ENCODE measurements around the gene TAB2.

The TAB2 gene

DNA sequence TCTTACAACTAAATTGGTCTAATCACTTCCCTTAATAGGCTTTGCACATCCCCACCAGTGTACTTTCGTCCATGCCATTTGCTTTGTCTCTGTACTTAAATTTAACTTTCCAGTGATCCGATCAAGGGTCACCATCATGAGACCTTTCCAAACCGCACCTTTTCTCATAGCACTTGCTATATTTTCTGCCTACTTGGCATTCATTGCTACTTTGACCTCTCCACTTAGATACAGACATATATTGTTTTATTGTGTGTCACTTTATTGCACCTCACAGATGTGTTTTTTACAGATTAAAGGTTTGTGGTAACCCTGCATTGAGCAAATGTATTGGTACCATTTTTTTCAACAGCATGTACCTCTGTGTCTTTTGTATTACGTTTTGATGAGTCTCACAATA, 97.3 kb downstream of the TAB2 start:
- no peak for DNase-seq (ENCODE audit: low spot score)

DNA sequence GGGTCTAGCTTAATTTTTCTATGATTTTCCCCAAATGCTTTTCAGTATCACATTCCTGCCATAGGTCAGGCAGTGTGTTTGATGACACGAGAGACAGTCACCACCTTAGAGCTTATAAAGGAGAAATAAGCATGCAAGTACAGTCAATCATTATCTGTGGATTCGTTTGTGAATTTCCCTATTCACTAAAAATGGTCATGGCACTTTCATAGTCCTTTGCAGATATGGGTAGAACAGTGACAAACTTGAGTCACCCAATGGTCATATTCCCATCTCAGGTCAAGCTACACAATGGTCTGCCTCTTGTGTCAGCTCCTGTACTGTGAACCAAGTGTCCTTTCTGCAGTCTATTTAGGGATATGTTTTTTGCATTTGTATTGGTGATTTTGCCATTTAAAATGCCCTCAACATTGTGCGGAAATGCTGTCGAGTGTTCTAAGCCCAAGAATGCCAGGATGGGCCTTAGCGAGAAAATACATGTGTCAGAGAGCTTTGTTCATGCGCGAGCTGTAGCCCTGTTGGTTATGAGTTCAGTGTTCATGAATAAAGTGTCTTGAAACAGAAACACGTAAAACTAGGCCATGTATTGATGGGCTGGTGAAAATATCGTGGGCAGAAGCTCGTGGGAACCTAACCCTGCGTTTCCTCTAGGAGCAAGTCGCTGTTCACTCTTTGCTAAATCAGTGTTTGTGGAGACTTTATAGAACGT, 102.3 kb downstream of the TAB2 start:
- no peak for DNase-seq (ENCODE audit: low spot score)

DNA sequence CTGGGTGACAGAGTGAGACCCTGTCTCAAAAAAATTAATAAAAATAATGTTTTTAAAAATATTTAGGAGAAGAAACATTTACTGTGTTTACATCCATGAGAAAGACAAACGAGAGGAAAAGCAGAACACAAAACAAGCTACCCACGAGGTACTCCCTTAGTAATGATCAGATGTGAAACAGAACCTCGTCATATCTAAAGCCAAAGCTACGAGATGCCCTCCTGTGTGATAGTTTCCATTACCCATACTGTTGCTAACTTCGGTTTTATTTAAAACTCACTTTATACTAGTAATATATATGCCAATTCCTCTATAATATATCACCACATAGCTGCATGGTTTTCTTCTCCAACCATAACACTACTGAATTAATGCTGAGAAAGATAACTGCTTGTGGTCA, 103.6 kb downstream of the TAB2 start:
- DNase-seq (ENCODE audit: low spot score), result no peak

DNA sequence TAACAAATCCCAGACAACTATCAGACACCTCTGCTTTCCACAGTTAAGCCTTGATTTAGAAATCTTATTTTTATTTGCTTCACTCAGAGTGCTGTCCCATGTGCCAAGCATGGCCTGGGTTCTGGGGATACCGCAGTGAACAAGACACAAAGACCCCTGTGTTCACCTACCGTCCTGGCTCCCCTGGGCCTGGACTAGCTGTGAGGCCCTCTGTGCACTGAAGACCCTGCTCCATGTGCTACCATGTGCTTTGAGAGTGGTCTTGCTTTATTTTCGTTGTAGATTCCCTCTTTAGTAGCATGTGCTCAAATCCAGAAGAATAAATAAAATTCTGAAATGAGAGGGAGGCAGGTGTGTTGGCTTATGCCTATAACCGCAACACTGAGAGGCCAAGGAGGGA, 105.1 kb downstream of the TAB2 start:
- DNase-seq (ENCODE audit: low spot score), result no peak

DNA sequence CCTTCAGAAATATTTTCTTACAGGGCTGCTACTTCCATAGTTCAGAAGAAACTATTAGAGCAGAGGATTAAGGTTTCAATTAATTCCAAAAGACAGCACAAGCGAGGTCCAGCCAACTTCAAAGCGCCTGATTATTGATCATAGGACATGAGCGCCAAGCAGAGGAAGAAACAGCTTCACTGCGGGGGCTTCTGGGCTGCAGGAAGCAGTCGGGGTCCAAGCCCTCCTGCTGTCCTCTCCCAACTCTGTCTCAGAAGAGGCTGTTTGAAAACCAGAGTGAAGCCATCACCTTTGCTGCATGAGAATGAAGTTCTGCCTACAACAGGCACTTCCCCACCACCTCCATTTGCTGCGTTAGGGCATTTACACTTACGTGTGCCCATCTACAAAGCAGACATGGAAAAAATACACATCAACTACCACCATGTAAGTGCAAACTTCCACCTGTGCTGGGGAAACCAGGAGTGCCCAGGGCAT, 106.5 kb downstream of the TAB2 start:
- DNase-seq (ENCODE audit: low spot score), result no peak

DNA sequence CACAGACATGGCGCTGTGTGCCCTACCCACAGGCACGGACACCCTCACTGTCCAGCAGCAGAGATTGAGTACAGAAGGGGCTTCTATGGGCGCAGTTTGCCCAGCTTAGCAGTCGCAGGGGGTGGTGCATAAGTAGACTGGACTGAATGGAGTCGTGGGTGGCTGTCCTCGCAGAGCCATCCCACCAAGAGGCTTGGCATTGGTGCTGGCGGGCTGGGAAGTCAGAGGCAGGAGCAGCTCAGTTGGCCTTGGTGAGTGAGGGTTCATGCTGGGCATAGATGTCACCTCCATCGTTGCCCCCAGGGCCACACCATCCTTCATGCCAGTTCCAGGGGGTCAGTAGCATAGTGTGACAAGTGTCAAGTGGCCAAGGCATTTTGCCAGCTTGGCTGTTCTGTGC, 107.7 kb downstream of the TAB2 start:
- DNase-seq (ENCODE audit: low spot score), result no peak

DNA sequence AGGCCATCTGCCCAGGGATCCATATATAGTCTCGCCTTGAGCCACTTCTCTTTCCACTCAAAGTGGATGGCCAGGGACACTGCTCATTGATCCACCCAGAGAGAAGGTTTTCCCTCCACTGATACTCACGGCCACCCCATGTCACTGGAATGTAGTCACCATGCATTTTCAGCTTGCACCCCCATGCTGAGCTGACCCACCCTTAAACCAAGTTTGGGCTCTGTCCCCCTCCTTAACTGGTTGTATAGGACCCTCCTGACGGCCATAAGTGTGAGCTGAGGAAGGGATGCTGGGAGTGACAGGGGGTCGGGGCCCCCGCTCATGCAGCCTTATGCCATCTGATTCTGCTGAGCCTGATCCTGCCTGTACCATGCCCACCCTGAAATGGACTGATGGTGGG, 108.2 kb downstream of the TAB2 start:
- DNase-seq (ENCODE audit: low spot score), result no peak

DNA sequence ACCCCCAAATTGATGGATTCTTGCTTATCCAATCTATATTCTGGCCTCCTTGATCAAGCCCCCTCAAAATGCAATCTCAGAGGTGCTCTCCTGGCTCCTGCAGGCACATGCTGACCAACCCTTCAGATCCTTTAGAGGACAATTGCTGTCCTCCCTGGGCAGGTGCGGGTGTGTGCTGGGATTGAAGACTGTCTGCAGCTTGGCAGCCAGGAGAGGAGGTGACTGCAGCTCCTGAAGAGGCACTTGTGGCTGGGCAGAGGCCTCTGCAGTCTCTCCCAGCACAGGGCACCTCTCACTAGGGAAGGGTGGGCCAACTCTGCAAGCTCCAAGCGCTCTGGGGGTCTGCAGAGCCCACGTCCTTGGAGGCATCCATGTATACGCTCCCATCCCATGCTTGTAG, 111.1 kb downstream of the TAB2 start:
- DNase-seq (ENCODE audit: low spot score), result no peak

DNA sequence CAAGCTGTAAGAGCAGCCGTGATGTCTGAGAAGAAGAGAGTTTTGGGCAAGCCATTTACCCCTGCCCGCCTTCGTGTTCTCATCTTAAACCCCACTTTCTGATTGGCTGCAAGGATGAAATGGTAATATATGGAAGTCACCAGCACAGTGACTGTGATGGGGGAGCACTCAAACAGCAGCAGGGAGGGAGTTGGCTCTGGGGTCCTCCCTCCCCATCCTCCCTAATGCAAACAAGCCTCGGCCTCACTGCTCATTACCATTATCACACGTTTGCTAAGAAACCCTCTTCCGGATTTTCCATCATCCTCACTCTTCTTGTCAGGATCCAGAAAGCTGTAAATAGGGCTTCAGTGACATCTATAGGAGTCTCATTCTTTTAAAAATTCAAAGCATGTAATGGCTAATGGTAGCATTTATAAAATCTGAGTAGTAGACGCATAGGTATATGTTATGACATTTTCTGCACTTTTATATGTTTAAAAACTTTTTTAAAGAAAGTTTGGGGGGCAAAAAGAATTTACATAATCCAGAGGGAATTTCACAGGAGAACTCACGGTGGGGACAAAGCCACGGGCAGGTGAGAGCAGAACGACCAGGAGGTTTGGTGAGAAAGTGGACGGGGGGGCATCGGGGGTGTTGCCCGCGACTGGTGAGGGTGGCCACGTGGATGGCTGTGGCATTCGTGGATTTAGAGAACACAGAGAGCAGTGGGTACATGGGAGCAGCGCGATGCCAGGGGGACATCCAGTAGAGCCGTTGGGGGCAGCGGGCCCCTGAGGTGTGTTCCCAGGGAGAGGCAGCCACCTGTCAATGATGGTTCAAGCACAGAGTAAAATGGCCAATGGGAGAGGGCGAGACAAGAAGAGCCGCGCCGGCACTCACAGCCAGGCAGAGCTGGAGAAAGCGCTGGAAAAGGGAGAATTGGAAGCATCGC, 112.2 kb downstream of the TAB2 start:
- no peak for DNase-seq (ENCODE audit: low spot score)

DNA sequence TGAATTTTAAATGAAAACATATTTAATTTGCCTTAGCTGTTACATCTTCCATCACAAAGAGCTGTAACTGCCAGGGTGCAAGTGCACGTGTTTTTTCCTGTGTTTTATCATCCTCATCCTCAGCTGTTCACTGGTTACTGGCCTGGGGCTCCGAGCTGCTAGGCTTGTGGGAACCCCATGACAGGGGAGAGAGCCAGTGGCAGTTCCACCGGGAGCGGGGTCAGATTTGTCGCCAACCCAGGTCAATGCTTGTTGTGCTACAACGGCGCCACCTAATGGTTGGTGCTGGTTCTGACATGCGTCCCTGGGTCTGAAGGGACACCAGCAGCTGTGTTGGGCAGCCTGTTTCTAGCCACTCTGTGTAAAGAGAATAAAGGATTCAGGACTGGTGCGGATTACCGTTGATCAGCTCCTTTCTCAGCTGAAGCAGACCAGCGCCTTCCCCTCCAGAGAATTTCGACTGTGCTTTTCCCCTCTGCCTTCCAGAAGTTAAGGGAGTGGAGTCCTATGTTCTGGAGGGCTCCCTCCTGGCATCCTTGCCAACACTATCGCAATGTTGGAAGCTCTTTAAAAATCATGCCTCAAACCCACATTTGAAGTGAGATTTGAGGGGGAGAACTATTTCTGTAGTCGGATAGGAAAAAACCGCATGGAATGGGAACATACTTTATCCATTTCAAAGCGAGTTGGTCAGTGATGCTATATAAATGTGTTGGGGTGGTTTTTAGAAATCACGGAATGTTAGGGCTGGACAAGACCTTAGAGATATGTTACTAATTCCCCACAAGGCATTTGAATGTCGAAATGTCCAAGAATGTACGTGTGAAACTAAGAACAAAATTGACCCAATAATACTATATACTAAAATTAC, 114.6 kb downstream of the TAB2 start:
- DNase-seq (ENCODE audit: low spot score), result peak; percentile 95

DNA sequence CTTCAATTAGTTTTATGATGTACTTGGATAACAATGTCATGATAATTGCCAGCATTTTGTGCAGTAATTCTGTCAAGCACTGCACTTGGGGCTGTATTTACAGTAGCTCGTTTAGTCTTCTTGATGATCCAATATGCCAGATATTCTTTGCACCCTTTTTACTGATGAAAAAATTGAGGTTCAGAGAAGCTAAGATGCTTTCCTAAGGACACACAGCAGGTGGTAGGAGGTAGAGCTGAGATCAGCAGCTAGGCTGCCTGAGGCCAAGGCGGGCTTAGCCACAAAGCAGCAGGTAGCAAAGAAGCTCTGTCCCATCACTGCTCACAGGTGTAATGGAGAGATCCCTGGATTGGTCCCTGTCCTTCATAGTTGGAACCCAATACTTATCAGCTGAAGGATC, 115.9 kb downstream of the TAB2 start:
- no peak for DNase-seq (ENCODE audit: low spot score)

DNA sequence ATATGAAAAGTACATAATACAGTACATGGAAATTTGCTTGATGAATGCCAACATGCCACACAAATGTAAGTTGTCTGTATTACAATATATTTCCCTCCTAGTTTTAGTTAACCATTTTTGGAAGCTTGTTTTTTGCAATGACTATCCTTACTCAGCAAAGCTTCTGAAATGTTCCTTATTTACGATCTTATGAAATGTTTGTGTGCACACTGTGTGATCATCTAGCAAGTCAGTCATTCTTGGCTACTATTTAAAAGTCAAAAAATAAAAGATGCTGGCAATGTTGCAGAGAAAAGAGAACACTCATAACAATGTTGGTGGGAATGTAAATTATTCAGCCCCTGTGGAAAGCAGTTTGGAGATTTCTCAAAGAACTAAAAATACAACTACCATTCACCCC, 116.4 kb downstream of the TAB2 start:
- no peak for DNase-seq (ENCODE audit: low spot score)

DNA sequence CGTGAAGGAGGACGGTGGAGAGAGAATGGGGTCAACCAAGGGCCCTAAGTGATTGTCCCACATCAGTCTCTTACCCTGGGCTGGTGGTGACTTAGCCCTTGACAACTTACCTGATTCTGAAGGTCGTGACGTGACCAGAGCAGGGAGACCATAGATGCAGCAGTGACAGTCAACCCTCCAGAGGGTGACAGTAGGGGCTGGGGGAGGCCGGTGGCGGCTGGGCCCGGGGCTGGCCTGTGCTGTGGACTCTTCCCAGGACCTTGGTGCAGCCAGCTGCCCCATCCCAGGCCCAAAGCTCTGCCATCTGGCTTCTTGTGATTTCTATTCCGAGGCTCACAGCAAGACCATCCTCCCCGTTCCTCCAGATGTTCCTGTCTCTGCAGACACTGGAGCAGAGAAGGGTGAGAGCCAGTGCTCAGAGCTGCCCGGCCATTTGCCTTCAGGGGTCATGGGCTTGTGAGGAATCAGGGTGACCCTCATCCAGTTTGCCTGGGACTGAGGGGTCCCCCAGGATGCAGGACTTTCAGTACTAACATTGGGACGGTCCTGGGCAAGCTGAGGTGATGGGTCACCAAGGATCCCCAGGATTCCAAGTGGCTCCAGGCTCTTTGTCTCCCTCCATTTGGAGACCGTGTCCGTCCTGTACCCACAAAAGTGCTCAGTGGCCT, 118.5 kb downstream of the TAB2 start:
- no peak for DNase-seq (ENCODE audit: low spot score)

DNA sequence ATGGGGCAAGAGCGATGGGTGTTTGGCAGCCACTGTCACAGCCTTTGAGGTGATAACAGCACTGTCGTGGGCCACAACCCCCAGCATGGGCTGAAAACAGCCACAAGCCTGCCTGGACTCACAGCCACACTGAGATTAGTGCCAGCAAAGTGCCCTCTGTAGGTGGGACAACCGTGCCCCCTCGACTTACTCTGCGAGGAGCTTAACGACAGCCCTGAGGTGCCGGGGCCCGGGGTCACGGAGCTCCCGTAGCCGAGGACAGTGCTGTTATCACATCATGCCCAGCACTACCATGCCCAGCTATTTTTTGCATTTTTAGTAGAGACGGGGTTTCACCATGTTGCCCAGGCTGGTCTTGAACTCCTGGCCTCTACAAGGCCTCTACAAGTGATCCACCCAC, 119.1 kb downstream of the TAB2 start:
- no peak for DNase-seq (ENCODE audit: low spot score)

DNA sequence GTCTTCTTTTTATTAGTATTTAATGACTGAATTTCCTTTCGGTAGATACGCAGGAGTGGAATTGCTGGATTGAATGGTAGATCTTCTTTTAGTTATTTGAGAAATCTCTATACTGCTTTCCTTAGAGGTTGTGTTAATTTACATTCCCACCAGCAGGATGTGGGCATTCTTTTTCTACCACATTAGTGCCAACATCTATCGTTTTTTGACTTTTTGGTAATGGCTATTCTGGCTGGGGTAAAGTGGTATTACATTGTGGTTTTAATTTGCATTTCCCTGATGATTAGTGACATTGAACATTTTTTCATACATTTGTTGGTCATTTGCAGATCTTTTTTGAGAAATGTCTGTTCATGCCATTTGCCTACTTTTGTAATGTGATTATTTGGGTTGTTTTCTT, 119.7 kb downstream of the TAB2 start:
- no peak for DNase-seq (ENCODE audit: low spot score)

DNA sequence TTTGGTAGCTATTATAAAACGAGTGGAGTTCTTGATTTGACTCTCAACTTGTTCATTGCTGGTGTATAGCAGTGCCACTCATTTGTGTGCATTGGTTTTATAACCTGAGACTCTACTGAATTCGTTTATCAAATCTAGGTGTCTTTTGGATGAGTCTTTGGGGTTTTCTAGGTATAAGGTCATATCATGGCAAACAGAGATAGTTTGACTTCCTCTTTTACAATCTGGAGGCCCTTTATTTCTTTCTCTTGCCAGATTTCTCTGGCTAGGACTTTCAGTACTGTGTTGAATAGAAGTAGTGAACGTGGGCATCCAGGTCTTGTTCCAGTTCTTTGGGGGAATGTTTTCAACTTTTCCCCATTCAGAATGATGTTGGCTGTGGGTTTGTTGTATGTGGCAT, 121.3 kb downstream of the TAB2 start:
- DNase-seq (ENCODE audit: low spot score), result no peak

DNA sequence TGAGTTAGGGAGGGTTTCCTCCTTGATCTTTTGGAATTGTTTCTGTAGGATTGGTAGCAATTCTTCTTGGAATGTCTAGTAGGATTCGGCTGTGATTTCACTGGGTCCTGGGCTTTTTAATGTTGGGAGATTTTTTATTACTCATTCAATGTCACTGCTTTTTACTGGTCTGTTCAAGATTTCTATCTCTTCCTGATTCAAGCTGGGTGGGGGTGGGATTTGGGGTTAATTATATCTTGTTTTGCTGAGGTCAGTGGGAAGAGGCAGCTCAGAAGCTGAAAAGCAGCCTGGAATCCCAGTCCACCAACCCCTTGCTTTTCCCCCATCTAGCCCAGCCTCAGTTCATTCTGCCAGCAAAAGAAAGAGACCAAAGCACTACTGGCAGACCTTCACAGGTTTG, 122.1 kb downstream of the TAB2 start:
- no peak for DNase-seq (ENCODE audit: low spot score)

DNA sequence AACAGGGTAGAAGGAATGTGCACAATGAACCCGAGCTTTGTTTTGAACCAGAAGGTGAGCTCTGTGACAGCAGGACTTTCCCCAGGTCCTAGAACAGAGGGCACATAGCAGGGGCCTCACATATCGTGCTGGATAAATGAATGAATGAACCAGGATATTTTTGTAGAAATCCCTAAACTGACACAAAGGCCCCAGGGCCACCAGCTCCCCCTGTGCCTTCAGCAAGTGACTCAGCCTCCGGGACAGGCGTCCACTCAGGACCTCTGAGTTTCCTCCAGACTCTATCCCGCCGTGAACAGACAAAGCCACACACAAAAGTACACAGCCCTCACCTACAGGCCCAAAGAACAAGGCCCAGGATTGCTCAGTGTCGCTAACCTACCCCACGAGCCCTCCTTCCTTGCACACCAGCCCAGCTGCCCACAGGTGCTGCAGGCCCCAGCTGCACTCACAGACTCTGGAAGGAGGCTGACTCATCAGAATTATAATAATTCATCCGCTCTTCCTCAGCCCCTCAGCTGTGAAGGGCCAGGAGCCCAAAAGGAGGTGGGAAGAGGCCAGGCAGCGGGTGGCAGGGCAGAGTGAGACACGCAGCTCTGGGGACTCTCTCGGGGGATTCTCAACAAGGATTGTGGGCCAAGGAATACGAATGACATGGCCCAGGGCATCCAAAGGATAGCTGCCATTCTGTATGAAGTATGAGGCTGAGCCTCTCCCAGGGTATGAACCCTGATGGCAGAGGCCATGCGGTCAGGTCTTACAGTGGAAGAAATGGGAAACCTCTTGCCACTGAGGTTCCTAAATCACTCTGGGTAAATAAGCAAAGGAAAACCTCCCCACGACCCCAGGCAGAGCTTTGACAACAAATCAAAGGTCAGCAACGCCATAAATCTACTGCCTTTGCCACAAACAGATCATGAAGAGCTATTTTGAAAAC, 123.5 kb downstream of the TAB2 start:
- DNase-seq (ENCODE audit: low spot score), result no peak

DNA sequence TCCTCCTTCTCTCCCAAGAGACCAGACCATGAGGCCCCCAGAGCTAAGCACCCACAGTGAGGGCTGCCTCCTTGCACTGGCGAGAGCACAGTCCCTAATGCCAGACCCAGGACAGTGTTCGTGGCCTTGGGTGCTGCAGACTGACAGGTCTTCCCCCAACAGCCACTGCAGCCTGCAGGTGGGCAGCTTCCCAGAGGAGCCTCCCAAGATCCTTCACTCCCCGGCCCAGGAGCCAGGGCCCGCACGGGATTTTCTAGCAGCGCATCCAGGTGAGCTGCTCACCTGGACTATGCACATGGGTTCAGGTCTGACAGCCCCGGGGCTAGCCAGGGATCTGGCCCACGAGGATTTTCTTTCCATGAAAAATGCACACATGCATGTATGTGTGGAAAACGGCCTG, 124.2 kb downstream of the TAB2 start:
- no peak for DNase-seq (ENCODE audit: low spot score)

DNA sequence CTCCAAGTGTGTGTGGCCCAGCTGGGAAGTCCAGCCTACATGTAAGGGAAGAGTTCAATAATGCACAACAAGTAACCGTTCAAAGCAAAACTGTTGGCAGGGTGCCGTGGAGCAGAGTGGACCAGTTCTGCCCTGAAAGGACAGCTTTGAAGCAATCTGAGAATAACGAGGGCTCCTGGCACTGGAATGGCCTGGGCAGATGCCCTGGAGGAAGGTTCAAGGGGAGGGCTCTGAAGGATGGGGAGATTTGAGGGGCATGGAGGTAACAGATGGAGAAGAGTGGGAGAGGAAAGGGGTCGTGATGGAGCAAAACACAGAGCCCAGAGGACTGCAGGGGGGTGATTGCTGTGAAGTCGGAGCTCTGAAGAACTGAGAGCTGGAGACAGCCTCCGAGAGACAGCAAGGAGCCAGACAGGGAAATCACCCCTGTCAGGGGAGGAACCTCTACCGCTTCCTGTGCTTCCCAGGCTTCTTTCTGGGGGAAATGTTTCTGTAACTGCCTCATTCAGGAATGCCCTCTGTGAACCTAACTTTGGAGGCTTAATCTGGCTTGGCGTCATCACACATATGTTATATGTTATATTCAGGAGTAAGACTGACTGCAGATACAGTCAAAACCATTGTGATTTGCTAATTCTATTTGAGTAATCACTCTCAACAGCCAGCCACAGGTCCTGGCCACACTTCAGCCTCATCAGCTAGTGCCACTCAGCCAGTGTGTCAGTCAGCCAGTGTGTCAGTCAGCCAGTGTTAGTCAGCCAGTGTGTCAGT, 126.1 kb downstream of the TAB2 start:
- DNase-seq (ENCODE audit: low spot score), result peak; percentile 44
